Heart left ventricle (tissue), 16 donors: ENCODE measurements around the gene CELF2. TPM values are rescaled to one million over a fixed set of nuclear protein-coding genes. Genes with fewer than 3 reads are reported as not detected.

Experiments
- ATAC-seq, 4 donors: fragments of 200-7000 bp; cut with Tn5 transposase; one replicate each; pipeline ENCODE4 v1.9.1; 2020 to 2022; ENCODE audit warnings: moderate library complexity in 4 of 4, mild to moderate bottlenecking in 3 of 4, moderate number of reproducible peaks in 1 of 4
- DNase-seq, 5 donors: peaks; one replicate each; pipeline ENCODE4 v3.0.0-alpha.2; 2020
- H3K27ac ChIP-seq, 12 donors: fragments of 200-600 bp; sonication (generic) in 4 of 12; one replicate each; pipeline versions ENCODE4 v1.5.0 to v1.8.0; 2016 to 2022; ENCODE audit warnings: mild to moderate bottlenecking in 2 of 12
- H3K27me3 ChIP-seq, 9 donors: fragments of 200-600 bp; sonication (generic) in 2 of 9; one replicate each; pipeline versions ENCODE4 v1.5.1 to v1.8.0; 2016 to 2022; ENCODE audit warnings: mild to moderate bottlenecking in 3 of 9
- H3K36me3 ChIP-seq, 9 donors: fragments of 200-600 bp; sonication (generic) in 2 of 9; one replicate each; pipeline versions ENCODE4 v1.5.0 to v1.8.0; 2018 to 2022; ENCODE audit warnings: mild to moderate bottlenecking in 2 of 9
- H3K4me1 ChIP-seq, 12 donors: fragments of 200-600 bp; sonication (generic) in 4 of 12; one replicate each; pipeline versions ENCODE4 v1.5.0 to v1.8.0; 2016 to 2022; ENCODE audit warnings: mild to moderate bottlenecking in 3 of 12
- H3K4me3 ChIP-seq, 12 donors: fragments of 200-600 bp; sonication (generic) in 4 of 12; one replicate each; pipeline versions ENCODE4 v1.5.0 to v1.8.0; 2017 to 2022; ENCODE audit warnings: mild to moderate bottlenecking in 9 of 12, moderate library complexity in 4 of 12
- H3K9me3 ChIP-seq, 12 donors: fragments of 200-600 bp; sonication (generic) in 4 of 12; one replicate each; pipeline versions ENCODE4 v1.5.0 to v1.8.0; 2016 to 2022; ENCODE audit warnings: mild to moderate bottlenecking in 1 of 12
- POLR2A ChIP-seq, 2 donors: fragments of 450-650 bp; IDR thresholded peaks; one replicate each; pipeline ENCODE4 v1.6.1; 2017; ENCODE audit warnings: antibody characterized with exemption in 2 of 2, mild to moderate bottlenecking in 2 of 2, moderate library complexity in 2 of 2
- WGBS, 4 donors: extraction: QIAGEN DNeasy Blood & Tissue Kit in 2 of 4; methylation state at CpG; one replicate each; pipeline versions ENCODE4 v1.1.5 to v1.1.7; 2013 to 2018; 5-methylcytosine and 5-hydroxymethylcytosine counted together
- intact Hi-C, 10 donors: fragments of 100-400 bp; cut with DNase I; formaldehyde crosslinking; loops; one replicate each; pipeline versions ENCODE4 v1.11.1 to v1.14.2; 2022
- polyA plus RNA-seq, 2 donors: library from polyadenylated mRNA; stranded (reverse); fragments of 200-250 nt; gene quantifications; one replicate each; pipeline ENCODE4 v1.2.3, GENCODE V29; 2013
- total RNA-seq, 9 donors: library from RNA; depleted of rRNA in 2 of 9; stranded (reverse); fragments of >200 nt in 2 of 9; fragmentation: NEBNext Ultra II Directional in 3 of 9; extraction: Animal tissue kit (Norgen Biotek cat#: 25700) in 3 of 9; gene quantifications; one replicate each; pipeline versions ENCODE4 v1.1.0 to v1.2.4, GENCODE V29; 2016 to 2023
- TF ChIP-seq, protein P1 (sequence below), 12 donors: fragments of 200-600 bp; sonication (generic) in 4 of 12; IDR thresholded peaks; one replicate each; pipeline versions ENCODE4 v1.5.0 to v1.8.0; 2018 to 2022; ENCODE audit warnings: antibody characterized with exemption in 12 of 12, mild to moderate bottlenecking in 5 of 12
- donor health status: ischemic (EF 13 %, LVEDD 7.1; RV severe dilation, severe dysfunction).
- donor health status: healthy with polysubstance abuse.
- donor health status: DM: no; HTN: yes; CAD: no.
- donor health status: DM: no; HTN: no; CAD: no.
- donor health status: ischemic (EF 25% LVEDD 6.9; RV normal size, moderate dysfunction).
- donor health status: ischemic (EF 25% LVEDD 5.7; RV mildly dilated, moderate dysfunction).
- donor health status: healthy.
- donor health status: DM: yes; HTN: yes; CAD: no.
- donor health status: ischemic (EF 35%, LVEDD 5.7; RV mildly dilated, moderate dysfunction).
- donor health status: nonischemic (EF 11% LVEDD 7.7; RV severe dilation, severe dysfunction).
- donor health status: DM: yes; HTN: yes; CAD: no.
- donor health status: PGD.
- donor health status: ischemic (EF 29% LVEDD 5.4; RV normal size, mild dysfunction).
- donor health status: nonischemic (EF 23%, LVEDD 6.1; RV moderate dilation, normal function).

Gene CELF2
- total and polyA plus RNA-seq, 11 donors = 14.2 to 103 (median 67.1) TPM

DNA sequence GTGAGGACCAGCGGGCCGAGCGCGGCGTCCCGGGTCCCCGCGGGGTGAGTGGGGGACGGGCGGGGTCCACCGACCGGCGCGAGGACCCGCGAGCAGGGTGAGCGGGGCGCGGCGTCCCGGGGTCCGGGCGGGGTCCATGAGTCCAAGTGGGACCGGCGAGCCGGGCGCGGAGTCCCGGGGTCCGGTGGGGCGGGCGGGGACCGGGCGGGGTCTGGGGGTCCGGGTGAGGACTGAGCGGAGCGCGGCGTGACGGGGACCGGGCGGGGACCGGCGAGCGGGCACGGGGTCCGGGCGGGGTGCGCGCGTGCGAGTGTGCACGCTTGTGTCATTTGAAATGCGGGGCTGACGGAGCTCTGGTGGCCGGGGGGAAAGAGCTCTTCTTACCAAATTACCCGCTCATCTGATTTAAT, 765 bp downstream of the CELF2 start:
- TF ChIP-seq, protein P1, sequence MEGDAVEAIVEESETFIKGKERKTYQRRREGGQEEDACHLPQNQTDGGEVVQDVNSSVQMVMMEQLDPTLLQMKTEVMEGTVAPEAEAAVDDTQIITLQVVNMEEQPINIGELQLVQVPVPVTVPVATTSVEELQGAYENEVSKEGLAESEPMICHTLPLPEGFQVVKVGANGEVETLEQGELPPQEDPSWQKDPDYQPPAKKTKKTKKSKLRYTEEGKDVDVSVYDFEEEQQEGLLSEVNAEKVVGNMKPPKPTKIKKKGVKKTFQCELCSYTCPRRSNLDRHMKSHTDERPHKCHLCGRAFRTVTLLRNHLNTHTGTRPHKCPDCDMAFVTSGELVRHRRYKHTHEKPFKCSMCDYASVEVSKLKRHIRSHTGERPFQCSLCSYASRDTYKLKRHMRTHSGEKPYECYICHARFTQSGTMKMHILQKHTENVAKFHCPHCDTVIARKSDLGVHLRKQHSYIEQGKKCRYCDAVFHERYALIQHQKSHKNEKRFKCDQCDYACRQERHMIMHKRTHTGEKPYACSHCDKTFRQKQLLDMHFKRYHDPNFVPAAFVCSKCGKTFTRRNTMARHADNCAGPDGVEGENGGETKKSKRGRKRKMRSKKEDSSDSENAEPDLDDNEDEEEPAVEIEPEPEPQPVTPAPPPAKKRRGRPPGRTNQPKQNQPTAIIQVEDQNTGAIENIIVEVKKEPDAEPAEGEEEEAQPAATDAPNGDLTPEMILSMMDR (IDR thresholded peaks at IDR 0.05) = no peak
- no peak for TF ChIP-seq POLR2A (IDR thresholded peaks at IDR 0.05)
- 1% methylated on average over 27 to 57 of the region's 57 CpGs for WGBS, 4 donors
- intact Hi-C loops = loop anchor here in 7 of 10 donors (5.0 to 10.0 kb wide), 14 partner anchors 51 to 296 kb away; no protein-coding TSS in a partner anchor
- Histone ChIP-seq H3K27me3 (peaks cover 0 to 46% (median 0%) of the 10 kb centered on the region in 9 donors), H3K4me3 (peak overlapping the region; percentile 63 to 83 (median 76)), H3K27ac (peak overlapping the region; percentile 75 to 95 (median 92)), H3K36me3 (no peaks in the 10 kb centered on the region), H3K9me3 (no peaks in the 10 kb centered on the region), H3K4me1 (peaks cover 0 to 74% (median 34%) of the 10 kb centered on the region in 12 donors)
- ATAC-seq (peak in 2 of 4 donors; percentile 18 to 31), DNase-seq (peak; percentile 20 to 69 (median 45))

DNA sequence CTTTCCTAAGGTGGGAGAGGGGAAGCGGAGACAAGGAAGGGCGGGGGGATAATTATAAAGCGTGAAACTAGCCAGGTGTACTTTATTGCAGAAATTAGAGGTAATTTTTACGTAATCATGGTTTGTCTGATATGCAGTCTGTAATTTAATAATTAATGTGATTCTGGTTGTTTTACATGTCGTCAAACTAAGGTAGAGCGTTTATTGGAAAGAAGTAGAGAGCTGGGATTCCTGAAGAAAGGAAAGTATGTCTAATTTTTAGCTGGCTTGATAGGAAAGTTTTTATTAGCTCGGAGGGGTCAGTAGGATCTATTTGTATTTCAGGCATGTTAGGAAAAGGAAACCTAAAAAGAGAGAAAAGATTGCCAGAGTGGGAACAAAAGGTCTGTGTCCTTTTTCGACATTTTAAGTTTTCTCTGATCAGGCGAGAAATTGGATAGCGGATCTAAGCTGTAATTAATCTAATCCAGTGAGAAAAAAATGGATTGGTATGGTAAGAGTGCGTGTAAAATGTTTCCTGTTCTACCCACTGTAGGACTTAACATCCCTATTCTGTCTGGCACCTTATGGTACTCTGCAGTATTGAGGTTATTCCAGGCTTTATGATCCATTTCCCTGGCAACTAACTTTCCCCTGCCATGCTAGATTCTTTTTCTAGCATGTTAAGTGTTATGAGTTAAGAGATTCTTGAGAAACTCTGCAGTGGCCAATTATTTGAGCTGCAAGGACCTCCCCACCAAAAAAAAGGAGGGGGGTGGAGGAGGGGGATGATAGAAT, 1.4 kb downstream of the CELF2 start:
- WGBS, 4 donors = 12 to 16% (median 13%) methylated on average over 11 of the region's 11 CpGs
- H3K27me3 ChIP-seq = peaks cover 0 to 46% (median 0%) of the 10 kb centered on the region in 9 donors
- H3K9me3 ChIP-seq = no peaks in the 10 kb centered on the region
- DNase-seq (no peak), ATAC-seq (no peak)
- peak overlapping the region; percentile 63 to 83 (median 76) for H3K4me3 ChIP-seq
- no peak for TF ChIP-seq POLR2A (IDR thresholded peaks at IDR 0.05)
- TF ChIP-seq, protein P1 (IDR thresholded peaks at IDR 0.05) = no peak
- peak overlapping the region in 11 of 12 donors; percentile 79 to 95 (median 93) for H3K27ac ChIP-seq
- no peaks in the 10 kb centered on the region for H3K36me3 ChIP-seq
- peaks cover 0 to 76% (median 37%) of the 10 kb centered on the region in 12 donors for H3K4me1 ChIP-seq
- intact Hi-C loops = loop anchor here in 7 of 10 donors (5.0 to 10.0 kb wide), 14 partner anchors 52 to 297 kb away; no protein-coding TSS in a partner anchor

DNA sequence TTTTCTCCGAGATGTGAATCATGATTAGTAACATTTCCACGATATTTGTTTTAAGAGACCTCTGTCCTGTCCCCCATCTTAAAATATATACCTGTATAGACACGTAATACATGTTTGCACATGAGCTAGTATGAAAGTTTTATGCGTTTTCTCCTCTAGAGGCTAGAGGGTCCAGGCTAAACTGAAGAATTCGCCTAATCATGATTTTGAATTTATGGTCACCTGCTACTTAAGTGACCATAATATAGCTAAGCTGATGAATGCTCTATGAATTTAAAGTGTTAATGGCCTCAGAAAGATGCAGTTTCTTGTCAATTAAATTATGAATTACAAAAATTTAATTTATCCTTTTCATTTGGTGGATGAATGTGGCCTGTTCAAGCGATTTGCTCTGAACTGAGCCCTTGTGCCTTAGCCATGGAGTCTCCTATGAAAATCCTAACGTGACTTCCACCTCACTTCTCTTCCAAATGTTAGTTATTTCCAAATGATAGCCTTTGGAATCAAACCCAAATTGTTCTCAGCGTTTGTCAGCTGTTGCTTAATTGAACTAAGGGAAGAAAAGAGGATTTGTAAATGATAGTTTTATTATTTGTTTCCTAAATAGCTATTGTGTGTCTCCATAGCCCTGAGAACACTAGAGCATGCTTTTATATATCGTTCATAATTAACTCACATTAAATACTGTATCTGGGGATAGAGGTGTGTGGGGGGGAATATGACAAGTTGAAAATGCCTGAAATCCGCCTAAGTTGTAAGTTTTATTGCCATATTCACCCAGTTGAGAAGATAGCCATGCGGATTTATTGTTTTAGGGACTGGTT, 2.3 kb downstream of the CELF2 start:
- Histone ChIP-seq H3K9me3 (no peaks in the 10 kb centered on the region), H3K36me3 (no peaks in the 10 kb centered on the region), H3K27me3 (peaks cover 0 to 46% (median 0%) of the 10 kb centered on the region in 9 donors), H3K4me3 (peak overlapping the region in 9 of 12 donors; percentile 63 to 83 (median 77)), H3K27ac (peak overlapping the region in 11 of 12 donors; percentile 8 to 95 (median 92)), H3K4me1 (peaks cover 0 to 75% (median 33%) of the 10 kb centered on the region in 12 donors)
- DNase-seq (no peak), ATAC-seq (no peak)
- intact Hi-C loops = loop anchor here in 8 of 10 donors (5.0 to 10.0 kb wide), 16 partner anchors 53 to 298 kb away; no protein-coding TSS in a partner anchor
- TF ChIP-seq, protein P1 (IDR thresholded peaks at IDR 0.05) = no peak
- no peak for TF ChIP-seq POLR2A (IDR thresholded peaks at IDR 0.05)
- WGBS, 4 donors = 56 to 68% (median 62%) methylated on average over 11 of the region's 11 CpGs
